HG02610 (cell line): Measurements from ENCODE around the gene UMOD.

Experiments
- ATAC-seq: cut with Tn5 transposase; IDR thresholded peaks from one replicate; pipeline ENCODE4 v1.9.1; 2021; ENCODE audit warnings: mild to moderate bottlenecking, moderate library complexity; ENCODE audit not compliant: unreplicated experiment

The UMOD gene

GRCh38 chr16:20369452-20370054 is 17.0 kb upstream of the UMOD start:
- ATAC-seq = no peak

- no peak for ATAC-seq
These were observed 11.5 kb upstream of the UMOD start for GRCh38 chr16:20364051-20364450.

- ATAC-seq = no peak
These were observed 10.7 kb upstream of the UMOD start for GRCh38 chr16:20363191-20363590.

DNA sequence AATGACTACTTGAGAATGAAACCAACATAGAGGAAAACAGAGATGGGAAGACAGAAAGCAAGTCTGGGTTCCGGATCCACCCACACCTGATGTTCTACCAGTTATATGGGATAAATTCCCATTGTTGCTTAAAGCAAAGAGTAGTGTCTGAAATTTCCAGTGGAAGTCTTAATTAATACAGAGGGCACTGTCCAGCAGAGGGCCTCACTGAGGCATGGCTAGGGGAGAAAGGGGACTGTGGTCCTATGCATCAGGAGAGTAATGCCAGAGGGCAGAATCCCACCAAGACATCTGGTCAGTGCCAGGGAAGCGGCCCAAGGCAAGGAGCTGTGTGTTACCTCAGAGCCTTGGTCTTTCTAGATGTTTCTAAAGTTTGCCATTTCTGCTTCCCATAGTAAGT is 7.5 kb upstream of the UMOD start:
- ATAC-seq = no peak

GRCh38 chr16:20355114-20355782 is 2.7 kb upstream of the UMOD start:
- ATAC-seq = no peak

DNA sequence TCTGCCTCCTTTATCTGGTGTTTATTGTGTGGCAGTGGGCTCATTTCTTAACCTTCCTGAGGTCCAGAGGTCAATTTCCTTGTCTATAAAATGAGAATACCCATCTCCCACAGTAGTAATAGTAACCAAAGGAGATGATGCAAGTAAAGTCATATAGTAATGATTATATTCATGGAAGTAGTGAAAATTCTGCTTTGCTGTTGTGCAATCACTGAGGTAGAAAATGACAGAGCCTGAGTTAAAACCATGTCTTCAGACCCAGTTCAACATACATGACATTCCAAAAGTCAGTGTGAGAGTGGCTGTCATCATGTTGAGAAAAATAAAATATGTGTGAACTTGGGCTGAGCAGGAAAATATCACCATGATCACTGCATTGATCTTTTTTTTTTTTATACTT is 864 bp upstream of the UMOD start:
- ATAC-seq = no peak

GRCh38 chr16:20349615-20350014 is 2.9 kb downstream of the UMOD start:
- no peak for ATAC-seq

DNA sequence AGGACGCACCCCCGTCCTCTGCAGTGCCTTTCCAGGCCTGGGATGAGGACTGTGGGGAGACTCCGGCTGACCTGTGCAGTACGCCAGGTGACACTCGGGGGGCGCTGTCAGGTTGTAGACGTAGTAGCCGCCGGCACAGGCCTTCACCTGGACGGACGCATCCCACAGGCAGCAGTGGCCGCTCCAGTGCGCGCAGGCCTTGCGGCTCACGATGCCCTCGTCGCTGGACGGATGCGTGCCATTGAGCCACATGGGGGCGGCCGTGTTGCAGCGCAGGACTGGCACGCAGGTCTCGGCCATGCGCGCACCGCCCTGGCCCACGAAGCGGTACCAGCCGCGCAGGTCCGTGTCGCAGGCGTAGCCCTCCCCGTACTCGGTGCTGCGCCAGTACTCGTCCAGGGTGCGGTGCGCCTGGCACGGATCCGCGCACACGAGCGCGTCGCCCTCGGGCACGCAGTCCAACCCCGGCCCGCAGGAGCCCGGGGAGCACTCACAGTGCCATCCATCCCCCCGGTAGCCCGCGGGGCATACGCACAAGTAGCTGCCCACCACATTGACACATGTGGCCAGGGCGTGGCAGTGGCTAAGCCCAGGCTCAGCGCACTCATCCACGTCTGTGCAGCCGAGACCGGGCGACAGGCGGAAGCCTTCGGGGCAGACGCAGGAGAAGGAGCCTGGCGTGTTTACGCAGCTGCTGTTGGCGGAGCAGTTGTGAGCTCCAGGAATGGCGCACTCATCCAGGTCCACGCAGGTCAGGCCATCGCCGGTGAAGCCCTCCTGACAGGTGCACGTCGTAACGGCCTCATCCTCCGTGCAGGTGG is 3.9 kb downstream of the UMOD start:
- no peak for ATAC-seq

DNA sequence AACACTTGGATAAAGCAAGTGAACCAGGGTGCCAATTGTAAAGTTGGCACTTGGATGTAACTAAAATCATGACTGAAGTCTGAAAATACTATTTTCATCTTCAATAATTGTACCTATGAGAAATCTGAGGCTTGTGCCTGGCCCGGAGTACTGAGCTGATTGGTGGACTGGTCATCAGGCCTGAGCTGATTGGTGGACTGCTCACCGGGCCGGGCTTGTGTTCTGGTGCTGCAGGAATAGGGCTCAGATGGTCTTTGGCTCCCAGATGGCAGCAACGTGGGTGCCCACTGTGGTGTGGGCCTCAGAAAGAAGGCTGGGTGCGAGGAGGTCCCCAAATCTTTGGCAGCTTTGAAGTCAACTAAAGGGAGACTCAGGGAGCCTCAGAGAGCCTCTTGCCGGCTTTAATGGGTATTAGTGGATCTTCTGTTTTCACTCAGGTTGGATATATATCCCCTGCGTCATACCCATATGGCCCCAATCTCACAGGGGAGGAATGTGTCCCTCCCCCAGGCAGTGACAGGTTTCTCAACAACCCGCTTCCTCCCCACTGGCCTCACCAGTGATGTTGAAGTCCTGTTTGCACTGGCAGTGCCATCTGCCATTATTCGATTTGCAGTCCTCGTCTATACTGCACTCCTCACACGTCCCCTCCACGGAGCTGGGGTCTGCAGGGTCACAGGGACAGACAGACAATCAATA is 4.7 kb downstream of the UMOD start:
- no peak for ATAC-seq

DNA sequence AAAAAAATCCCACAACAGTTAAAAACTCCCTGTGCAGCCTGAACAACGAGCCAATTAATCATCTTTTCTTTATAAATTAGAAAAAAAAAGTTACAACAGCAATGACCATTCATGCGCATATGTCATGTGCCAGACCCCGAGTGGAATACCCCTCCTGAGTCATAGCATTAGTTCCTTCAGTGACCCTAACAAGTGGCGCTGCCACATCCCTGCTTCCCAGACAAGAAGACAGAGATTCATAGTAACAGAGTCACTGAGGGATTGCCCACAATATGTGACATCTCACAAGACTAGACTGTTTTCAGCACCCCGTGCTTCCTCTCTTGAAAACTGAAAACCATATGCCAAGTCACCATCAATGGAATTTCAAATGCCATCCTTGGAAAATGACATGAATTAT is 7.9 kb downstream of the UMOD start:
- ATAC-seq = no peak

DNA sequence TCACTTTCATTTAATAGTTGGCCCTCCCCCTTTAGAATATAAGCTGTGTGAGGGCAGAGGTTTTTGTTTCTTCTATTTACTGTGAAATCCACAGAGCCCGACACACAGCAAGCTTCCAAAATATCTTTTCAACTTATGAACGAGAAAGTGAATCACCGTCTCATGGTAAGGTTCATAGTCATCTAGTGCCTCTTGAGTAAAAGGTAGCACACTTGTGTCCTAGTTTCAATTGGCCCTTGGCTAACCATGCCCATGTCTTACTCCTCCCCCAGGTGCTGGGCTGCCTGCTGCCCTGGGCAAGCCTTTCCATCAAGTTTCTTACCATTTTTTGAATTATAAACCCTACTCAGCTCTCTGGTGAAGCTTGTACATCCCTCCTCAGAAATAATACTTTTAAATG is 12.8 kb downstream of the UMOD start:
- no peak for ATAC-seq

GRCh38 chr16:20336955-20337354 is 15.6 kb downstream of the UMOD start:
- no peak for ATAC-seq

GRCh38 chr16:20334396-20334795 is 18.1 kb downstream of the UMOD start:
- no peak for ATAC-seq

DNA sequence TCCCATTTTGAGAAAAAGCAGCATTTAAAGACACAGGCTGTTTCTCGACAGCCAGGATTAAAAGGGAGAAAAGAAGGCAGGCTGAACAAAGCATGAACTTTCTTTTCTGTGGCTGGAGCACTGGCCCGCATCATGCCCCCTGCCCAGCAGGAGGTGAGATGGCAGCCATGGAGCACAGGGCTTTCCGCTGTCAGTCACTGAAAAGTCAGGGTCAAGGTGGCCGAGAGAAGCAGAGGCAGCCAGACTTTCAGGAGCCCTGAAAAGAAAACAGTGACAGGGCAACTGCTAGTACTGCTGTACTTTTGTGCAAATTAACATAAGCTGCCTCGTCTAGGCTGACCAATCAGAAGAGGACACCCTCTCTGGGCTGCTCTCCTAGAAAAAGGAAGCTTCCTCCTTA is 19.4 kb downstream of the UMOD start:
- no peak for ATAC-seq

- ATAC-seq = no peak
These were observed 20.1 kb downstream of the UMOD start for GRCh38 chr16:20332411-20332810.

- ATAC-seq = no peak
These were observed 20.9 kb downstream of the UMOD start for GRCh38 chr16:20331635-20332034.

- ATAC-seq = no peak
These were observed 22.9 kb downstream of the UMOD start for GRCh38 chr16:20329392-20330138.

- no peak for ATAC-seq
These were observed 25.0 kb downstream of the UMOD start, which contains the start of gene GP2 for GRCh38 chr16:20327444-20328041. Gene GP2 (minus strand): TSS chr16:20327513. CDS start chr16:20326431, 1,082 bp downstream.

- no peak for ATAC-seq
These were observed 26.2 kb downstream of the UMOD start for GRCh38 chr16:20326321-20326720.

GRCh38 chr16:20325005-20325404 is 27.5 kb downstream of the UMOD start:
- no peak for ATAC-seq
